Subcutaneous adipose tissue (tissue), 4 donors: ENCODE data around the gene AHR. TPM values are rescaled to one million over a fixed set of nuclear protein-coding genes. Genes with fewer than 3 reads are reported as not detected.

ENCODE experiments used
- CTCF ChIP-seq: fragments of 450-650 bp; IDR thresholded peaks from one replicate; pipeline ENCODE4 v1.5.1; 2016; ENCODE audit warnings: low read depth, mild to moderate bottlenecking, control low read depth, antibody characterized with exemption, moderate library complexity
- total RNA-seq, 4 donors: library from RNA; depleted of rRNA; stranded (reverse); fragments of >200 nt; gene quantifications; one replicate each; pipeline ENCODE4 v1.1.0, GENCODE V29; 2016

AHR gene
- 100 to 1,000 TPM in 2 of 4 donors, 10 to 100 TPM in 2; 72.3 to 166 (median 109) TPM for total RNA-seq

- TF ChIP-seq CTCF = no peak
These were observed at the start of gene AHR for GRCh38 chr7:17298102-17298839. TSS of gene AHR (plus strand) at chr7:17298652. CDS start at chr7:17299265, 613 bp downstream.

GRCh38 chr7:17253885-17254284, 44.6 kb upstream of the AHR start:
- TF ChIP-seq CTCF = no peak

GRCh38 chr7:17255926-17256325, 42.5 kb upstream of the AHR start:
- no peak for TF ChIP-seq CTCF

- TF ChIP-seq CTCF = no peak
These were observed 42.1 kb upstream of the AHR start for GRCh38 chr7:17256375-17256774.

- TF ChIP-seq CTCF = no peak
These were observed 31.9 kb upstream of the AHR start for GRCh38 chr7:17266565-17266964.

- no peak for TF ChIP-seq CTCF
These were observed 28.9 kb upstream of the AHR start for GRCh38 chr7:17269341-17270221.
